H9 (cell line): ENCODE measurements around the gene DPAGT1. TPM values are rescaled to one million over a fixed set of nuclear protein-coding genes. Genes with fewer than 3 reads are reported as not detected.

Source experiments
- DNase-seq: peaks from one replicate; pipeline ENCODE4 v3.0.0-alpha.2; 2017
- H2AFZ ChIP-seq: one replicate; pipeline ENCODE4 v1.6.1; 2013; ENCODE audit warnings: mild to moderate bottlenecking, low read length, control low read depth, moderate library complexity
- H2AK5ac ChIP-seq: 2 replicates; pipeline ENCODE4 v1.6.1; 2013; ENCODE audit warnings: low read length, control low read depth, mixed read lengths; ENCODE audit not compliant: insufficient read length
- H2BK120ac ChIP-seq: one replicate; pipeline ENCODE4 v1.6.1; 2013; ENCODE audit warnings: low read depth, mild to moderate bottlenecking, low read length, control low read depth, inconsistent platforms; ENCODE audit not compliant: poor library complexity, severe bottlenecking
- H2BK12ac ChIP-seq: 2 replicates; pipeline ENCODE4 v1.6.1; 2013; ENCODE audit warnings: low read length, control low read depth, mixed read lengths, low read depth; ENCODE audit not compliant: insufficient read length
- H2BK15ac ChIP-seq: 2 replicates; pipeline ENCODE4 v1.6.1; 2013; ENCODE audit warnings: low read depth, low read length, control low read depth
- H2BK20ac ChIP-seq: one replicate; pipeline ENCODE4 v1.6.1; 2013; ENCODE audit warnings: low read depth, mild to moderate bottlenecking, low read length, control low read depth, inconsistent platforms; ENCODE audit not compliant: poor library complexity, severe bottlenecking
- H2BK5ac ChIP-seq: 2 replicates; pipeline ENCODE4 v1.6.1; 2013; ENCODE audit warnings: low read length, control low read depth, mixed read lengths; ENCODE audit not compliant: insufficient read length
- H3K14ac ChIP-seq: 2 replicates; pipeline ENCODE4 v1.6.1; 2013; ENCODE audit warnings: low read length, control low read depth; ENCODE audit not compliant: insufficient read depth
- H3K18ac ChIP-seq: 2 replicates; pipeline ENCODE4 v1.6.1; 2013; ENCODE audit warnings: low read depth, mild to moderate bottlenecking, mixed read lengths, low read length, control low read depth; ENCODE audit not compliant: insufficient read length
- H3K23ac ChIP-seq: 2 replicates; pipeline ENCODE4 v1.6.1; 2013; ENCODE audit warnings: low read length, control low read depth, mixed read lengths, low read depth; ENCODE audit not compliant: insufficient read length
- H3K23me2 ChIP-seq: 2 replicates; pipeline ENCODE4 v1.6.1; 2013; ENCODE audit warnings: low read depth, mild to moderate bottlenecking, mixed read lengths, low read length, control low read depth; ENCODE audit not compliant: insufficient read length, poor library complexity, severe bottlenecking
- H3K27ac ChIP-seq: 2 replicates; pipeline ENCODE4 v1.5.1; 2013; ENCODE audit warnings: low read length, control low read depth, mixed read lengths, low read depth; ENCODE audit not compliant: insufficient read length
- H3K27me3 ChIP-seq: 2 replicates; pipeline ENCODE4 v1.6.1; 2013; ENCODE audit warnings: low read length, control low read depth, inconsistent platforms; ENCODE audit not compliant: insufficient read depth
- H3K4ac ChIP-seq: 2 replicates; pipeline ENCODE4 v1.6.1; 2013; ENCODE audit warnings: low read depth, mild to moderate bottlenecking, control low read depth, inconsistent platforms, low read length, moderate library complexity
- H3K4me1 ChIP-seq: 2 replicates; pipeline ENCODE4 v1.6.1; 2013; ENCODE audit warnings: low read length, control low read depth, inconsistent platforms; ENCODE audit not compliant: insufficient read depth
- H3K4me2 ChIP-seq: 2 replicates; pipeline ENCODE4 v1.6.1; 2013; ENCODE audit warnings: low read length, control low read depth, mixed read lengths; ENCODE audit not compliant: insufficient read length, insufficient read depth
- H3K56ac ChIP-seq: 2 replicates; pipeline ENCODE4 v1.6.1; 2013; ENCODE audit warnings: low read depth, mild to moderate bottlenecking, mixed read lengths, low read length, control low read depth; ENCODE audit not compliant: insufficient read length
- H3K79me1 ChIP-seq: 2 replicates; pipeline ENCODE4 v1.6.1; 2013; ENCODE audit warnings: low read depth, mild to moderate bottlenecking, moderate library complexity, low read length, control low read depth, inconsistent platforms; ENCODE audit not compliant: insufficient read depth, poor library complexity, severe bottlenecking
- H3K79me2 ChIP-seq: 2 replicates; pipeline ENCODE4 v1.6.1; 2013; ENCODE audit warnings: low read length, control low read depth, inconsistent platforms; ENCODE audit not compliant: insufficient read depth
- H3K9ac ChIP-seq: 2 replicates; pipeline ENCODE4 v1.6.1; 2013; ENCODE audit warnings: low read length, control low read depth, mixed read lengths; ENCODE audit not compliant: insufficient read length; ENCODE audit errors: extremely low read depth
- H3K9me3 ChIP-seq: one replicate; pipeline ENCODE4 v1.6.1; 2013; ENCODE audit warnings: low read depth, low read length, inconsistent platforms; ENCODE audit not compliant: control insufficient read depth
- H3T11ph ChIP-seq: one replicate; pipeline ENCODE4 v1.6.1; 2013; ENCODE audit warnings: mild to moderate bottlenecking, low read length, control low read depth, inconsistent platforms
- H4K20me1 ChIP-seq: one replicate; pipeline ENCODE4 v1.6.1; 2013; ENCODE audit not compliant: control insufficient read depth, insufficient read length, insufficient read depth
- H4K5ac ChIP-seq: 2 replicates; pipeline ENCODE4 v1.6.1; 2013; ENCODE audit warnings: low read depth, mild to moderate bottlenecking, mixed read lengths, low read length, control low read depth; ENCODE audit not compliant: insufficient read length
- H4K8ac ChIP-seq: replicated peaks from 2 replicates; pipeline ENCODE4 v1.6.1; 2013; ENCODE audit warnings: low read length, control low read depth, mixed read lengths, low read depth; ENCODE audit not compliant: insufficient read length
- H4K91ac ChIP-seq: 2 replicates; pipeline ENCODE4 v1.6.1; 2013; ENCODE audit warnings: low read depth, mild to moderate bottlenecking, moderate library complexity, mixed read lengths, low read length, control low read depth; ENCODE audit not compliant: insufficient read length
- H3K27ac Mint-ChIP-seq, 3 experiments: 2 replicates in 2 of 3; 3 replicates in 1 of 3; pipeline ENCODE4 v1.8.0; 2020 to 2021; ENCODE audit warnings: mixed read lengths in 3 of 3, mild to moderate bottlenecking in 1 of 3, moderate library complexity in 1 of 3
- H3K27me3 Mint-ChIP-seq: 2 replicates; pipeline ENCODE4 v1.8.0; 2021; ENCODE audit warnings: low read depth, mild to moderate bottlenecking, moderate library complexity, mixed read lengths
- H3K36me3 Mint-ChIP-seq, 3 experiments: 2 replicates in 2 of 3; 3 replicates in 1 of 3; pipeline ENCODE4 v1.8.0; 2020 to 2021; ENCODE audit warnings: low read depth in 3 of 3, mixed read lengths in 3 of 3; ENCODE audit not compliant: insufficient read depth in 1 of 3
- H3K4me1 Mint-ChIP-seq, 2 experiments: 2 replicates each; pipeline ENCODE4 v1.8.0; 2020; ENCODE audit warnings: mixed read lengths in 2 of 2
- H3K4me3 Mint-ChIP-seq, 2 experiments: 2 replicates in 1 of 2; 3 replicates in 1 of 2; pipeline ENCODE4 v1.8.0; 2020 to 2021; ENCODE audit warnings: mild to moderate bottlenecking in 2 of 2, mixed read lengths in 2 of 2, moderate library complexity in 1 of 2
- H3K9me3 Mint-ChIP-seq, 2 experiments: 2 replicates in 1 of 2; 3 replicates in 1 of 2; pipeline ENCODE4 v1.8.0; 2020; ENCODE audit warnings: mild to moderate bottlenecking in 2 of 2, mixed read lengths in 2 of 2, moderate library complexity in 1 of 2
- CTCF ChIP-seq: fragments of 200-600 bp; sonication (generic); conservative IDR thresholded peaks from 3 replicates; pipeline ENCODE4 v1.8.0; 2021; ENCODE audit warnings: antibody characterized with exemption, mild to moderate bottlenecking
- WGBS: extraction: QIAGEN DNeasy Blood & Tissue Kit; methylation state at CpG from one replicate; pipeline ENCODE4 v1.1.7; 2013; ENCODE audit warnings: missing lambda C conversion rate, low lambda C conversion rate, mixed read lengths; ENCODE audit not compliant: insufficient read length; ENCODE audit errors: extremely low coverage; 5-methylcytosine and 5-hydroxymethylcytosine counted together
- total RNA-seq: library from RNA; stranded (reverse); gene quantifications from 2 replicates; pipeline ENCODE4 v1.2.1, GENCODE V29; 2021

The DPAGT1 gene
- total RNA-seq, 1 experiment from 2014 or later = 43.6 TPM

- H2BK15ac ChIP-seq = no peak overlapping the region
- H2BK120ac ChIP-seq = no peak overlapping the region
- H3K4me1 Mint-ChIP-seq = peaks cover 17 to 24% of the 10 kb centered on the region in 2 experiments
- WGBS = no CpG with 5 or more reads among the region's 10 CpGs
- no peak overlapping the region for H3K27ac Mint-ChIP-seq
- H3K4me3 Mint-ChIP-seq = no peak overlapping the region
- no peaks in the 10 kb centered on the region; a peak in 1 of 5 replicates for H3K9me3 Mint-ChIP-seq
- H3K9me3 ChIP-seq = no peaks in the 10 kb centered on the region
- no peak overlapping the region for H3K23ac ChIP-seq
- peaks cover 4% of the 10 kb centered on the region for H3K23me2 ChIP-seq
- TF ChIP-seq CTCF = no peak
- H3T11ph ChIP-seq = no peak overlapping the region
- H3K36me3 Mint-ChIP-seq = no peaks in the 10 kb centered on the region; a peak in 2 of 7 replicates
- H3K14ac ChIP-seq = no peak overlapping the region
- no peak overlapping the region for H3K18ac ChIP-seq
- no peaks in the 10 kb centered on the region for H3K4me1 ChIP-seq
- no peak overlapping the region for H4K5ac ChIP-seq
- no peak overlapping the region for H3K9ac ChIP-seq
- H3K4me2 ChIP-seq = no peak overlapping the region
- no peak overlapping the region for H4K8ac ChIP-seq
- H2BK5ac ChIP-seq = no peak overlapping the region
- no peaks in the 10 kb centered on the region for H3K27me3 ChIP-seq
- H2BK20ac ChIP-seq = no peak overlapping the region
- no peak overlapping the region for H4K91ac ChIP-seq
- no peak overlapping the region for H2AK5ac ChIP-seq
- no peaks in the 10 kb centered on the region for H3K79me2 ChIP-seq
- H3K4ac ChIP-seq = no peak overlapping the region
- no peaks in the 10 kb centered on the region for H3K79me1 ChIP-seq
- no peak overlapping the region for H3K27ac ChIP-seq
- H3K27me3 Mint-ChIP-seq = no peaks in the 10 kb centered on the region; the same call in 1 of the 2 replicates
- no peaks in the 10 kb centered on the region for H4K20me1 ChIP-seq
- DNase-seq = no peak
- no peak overlapping the region for H2AFZ ChIP-seq
- no peak overlapping the region for H2BK12ac ChIP-seq
- no peak overlapping the region for H3K56ac ChIP-seq
Observed at GRCh38 chr11:119116235-119116594, 14.6 kb upstream of the DPAGT1 start.
